ENCODE data around the gene STX8. TPM values are rescaled to one million over a fixed set of nuclear protein-coding genes. Genes with fewer than 3 reads are reported as not detected.

STX8 gene
- polyA plus RNA-seq, 1 of the 3 experiments (the other 2 are of a cell fraction), result 51.3 TPM

DNA sequence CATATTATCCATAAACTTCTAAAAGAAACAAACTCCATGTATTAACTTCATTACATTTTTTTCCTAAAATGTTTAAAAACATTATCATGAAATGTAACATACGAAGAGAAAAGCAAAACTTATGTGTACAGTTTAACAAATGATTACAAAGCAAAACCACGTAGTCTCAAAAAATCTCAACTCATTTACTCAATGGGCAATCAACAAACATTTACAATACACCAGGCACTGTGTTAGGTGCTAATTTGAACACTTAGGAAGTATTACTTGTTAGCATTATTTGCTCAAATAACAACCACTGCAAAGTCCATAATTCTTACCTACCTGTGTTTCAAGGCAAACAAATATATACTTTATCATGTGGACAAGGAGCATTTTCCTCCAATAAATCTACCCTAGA is 164.9 kb downstream of the STX8 start:
- WGBS (ENCODE audit: low lambda C conversion rate), result 97% methylated on average over 2 of the region's 2 CpGs
- Histone ChIP-seq H3K4me1 (ENCODE audit: control insufficient read depth in 1 of 2, insufficient read depth in 2 of 2, low read depth in 1 of 2, low read length in 1 of 2) (peaks cover 0 to 15% of the 10 kb centered on the region in 2 experiments; a peak in 2 of 4 replicates), H3K9me2 (no peaks in the 10 kb centered on the region), H3K4me2 (no peak overlapping the region), H3K9ac (no peak overlapping the region), H3K27me3 (ENCODE audit: insufficient read depth) (no peaks in the 10 kb centered on the region), H3F3A (replicated peaks; ENCODE audit: insufficient read depth) (no peaks in the 10 kb centered on the region), H3K4me3 (ENCODE audit: low read depth in 2 of 2, low read length in 1 of 2) (no peak overlapping the region), H4K20me1 (ENCODE audit: insufficient read depth) (no peaks in the 10 kb centered on the region), H3K79me2 (ENCODE audit: insufficient read depth) (no peaks in the 10 kb centered on the region), H3K27ac (ENCODE audit: low read depth in 2 of 2, low read length in 1 of 2) (no peak overlapping the region; a peak in 1 of 4 replicates), H2AFZ (ENCODE audit: low read depth) (no peak overlapping the region), H3K9me3 (no peaks in the 10 kb centered on the region), H3K36me3 (replicated peaks in 1 of 2; ENCODE audit: control insufficient read depth in 1 of 2, insufficient read depth in 2 of 2, low read length in 1 of 2) (no peaks in the 10 kb centered on the region)
- ChIA-PET CTCF (interaction anchor here (0.8 to 2.4 kb wide), 4 partner anchors 9 to 111 kb away, joined by 3 to 9 read pairs (median 4); no protein-coding TSS in a partner anchor), POLR2A (no interaction called here)
- no peak for DNase-seq
- TF ChIP-seq TCF12 (IDR thresholded peaks at IDR 0.05), result no peak
- no peak for TF ChIP-seq RAD21 (IDR thresholded peaks at IDR 0.05; ENCODE audit: low read length)
- no peak for TF ChIP-seq RXRA (IDR thresholded peaks at IDR 0.05; ENCODE audit: borderline replicate concordance, low read depth)
- no peak for TF ChIP-seq YY1 (IDR thresholded peaks at IDR 0.05; ENCODE audit: low read depth)
- TF ChIP-seq IRF3 (IDR thresholded peaks at IDR 0.05; ENCODE audit: low read depth, low read length), result no peak
- TF ChIP-seq SIN3A (IDR thresholded peaks at IDR 0.05; ENCODE audit: borderline replicate concordance, low read depth, low read length), result no peak
- TF ChIP-seq MXI1 (IDR thresholded peaks at IDR 0.05; ENCODE audit: low read depth, low read length), result no peak
- no peak for TF ChIP-seq SMC3 (IDR thresholded peaks at IDR 0.05; ENCODE audit: low read depth, low read length)
- TF ChIP-seq, protein P1, sequence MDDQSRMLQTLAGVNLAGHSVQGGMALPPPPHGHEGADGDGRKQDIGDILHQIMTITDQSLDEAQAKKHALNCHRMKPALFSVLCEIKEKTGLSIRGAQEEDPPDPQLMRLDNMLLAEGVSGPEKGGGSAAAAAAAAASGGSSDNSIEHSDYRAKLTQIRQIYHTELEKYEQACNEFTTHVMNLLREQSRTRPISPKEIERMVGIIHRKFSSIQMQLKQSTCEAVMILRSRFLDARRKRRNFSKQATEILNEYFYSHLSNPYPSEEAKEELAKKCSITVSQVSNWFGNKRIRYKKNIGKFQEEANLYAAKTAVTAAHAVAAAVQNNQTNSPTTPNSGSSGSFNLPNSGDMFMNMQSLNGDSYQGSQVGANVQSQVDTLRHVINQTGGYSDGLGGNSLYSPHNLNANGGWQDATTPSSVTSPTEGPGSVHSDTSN (IDR thresholded peaks at IDR 0.05), result no peak
- no peak for TF ChIP-seq FOSL2 (IDR thresholded peaks at IDR 0.05; ENCODE audit: borderline replicate concordance, low read depth)
- TF ChIP-seq EZH2phosphoT487 (IDR thresholded peaks at IDR 0.05; ENCODE audit: borderline replicate concordance, low read depth), result no peak
- no peak for TF ChIP-seq CHD2 (IDR thresholded peaks at IDR 0.05; ENCODE audit: low read length, partially characterized antibody)
- no peak for TF ChIP-seq ELF1 (IDR thresholded peaks at IDR 0.05)
- no peak for TF ChIP-seq USF1 (IDR thresholded peaks at IDR 0.05; ENCODE audit: borderline replicate concordance, low read depth)
- no peak for TF ChIP-seq USF2 (IDR thresholded peaks at IDR 0.05; ENCODE audit: borderline replicate concordance, low read depth, low read length)
- no peak for TF ChIP-seq REST (IDR thresholded peaks at IDR 0.05; ENCODE audit: low read depth, low read length)
- no peak for TF ChIP-seq NRF1 (IDR thresholded peaks at IDR 0.05; ENCODE audit: low read depth, low read length)
- TF ChIP-seq GABPA (IDR thresholded peaks at IDR 0.05; ENCODE audit: low read depth), result no peak
- no peak for TF ChIP-seq FOXM1 (IDR thresholded peaks at IDR 0.05; ENCODE audit: low read depth)

All from SK-N-SH (cell line).